ENCODE measurements around the gene C6orf58.
"Not testable (repeated sequence)": the region's sequence is repeated elsewhere in the genome, so short reads cannot be mapped to it uniquely, and the experiment has no call there.

C6orf58 gene

GRCh38 chr6:127587875-127588274 is 10.9 kb downstream of the C6orf58 start:
- no peak for DNase-seq (ENCODE audit: low read depth)
- no peak overlapping the region for H3K4me3 ChIP-seq (ENCODE audit: low read length)
- TF ChIP-seq, protein P1, sequence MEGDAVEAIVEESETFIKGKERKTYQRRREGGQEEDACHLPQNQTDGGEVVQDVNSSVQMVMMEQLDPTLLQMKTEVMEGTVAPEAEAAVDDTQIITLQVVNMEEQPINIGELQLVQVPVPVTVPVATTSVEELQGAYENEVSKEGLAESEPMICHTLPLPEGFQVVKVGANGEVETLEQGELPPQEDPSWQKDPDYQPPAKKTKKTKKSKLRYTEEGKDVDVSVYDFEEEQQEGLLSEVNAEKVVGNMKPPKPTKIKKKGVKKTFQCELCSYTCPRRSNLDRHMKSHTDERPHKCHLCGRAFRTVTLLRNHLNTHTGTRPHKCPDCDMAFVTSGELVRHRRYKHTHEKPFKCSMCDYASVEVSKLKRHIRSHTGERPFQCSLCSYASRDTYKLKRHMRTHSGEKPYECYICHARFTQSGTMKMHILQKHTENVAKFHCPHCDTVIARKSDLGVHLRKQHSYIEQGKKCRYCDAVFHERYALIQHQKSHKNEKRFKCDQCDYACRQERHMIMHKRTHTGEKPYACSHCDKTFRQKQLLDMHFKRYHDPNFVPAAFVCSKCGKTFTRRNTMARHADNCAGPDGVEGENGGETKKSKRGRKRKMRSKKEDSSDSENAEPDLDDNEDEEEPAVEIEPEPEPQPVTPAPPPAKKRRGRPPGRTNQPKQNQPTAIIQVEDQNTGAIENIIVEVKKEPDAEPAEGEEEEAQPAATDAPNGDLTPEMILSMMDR (IDR thresholded peaks at IDR 0.05; ENCODE audit: insufficient read depth, low read depth, low read length, missing control alignments) = no peak

DNA sequence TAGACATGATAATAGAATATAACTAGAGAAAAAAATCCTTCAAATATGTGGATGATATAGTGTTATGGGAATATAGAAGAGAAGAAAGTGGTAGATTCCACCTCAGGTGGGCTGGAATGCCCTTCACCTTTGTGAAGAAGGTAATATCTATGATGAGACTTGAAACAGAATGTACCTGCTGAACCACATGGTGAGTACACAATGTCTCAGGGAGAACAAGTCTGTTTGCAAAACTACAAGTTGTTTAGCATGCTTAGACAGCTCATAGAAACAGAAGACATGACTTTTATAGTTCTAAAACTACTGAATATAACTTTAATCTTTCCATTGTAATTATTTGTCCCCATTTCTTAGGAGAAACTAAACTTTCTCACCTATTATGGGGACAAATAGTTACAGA is 12.2 kb downstream of the C6orf58 start:
- peak; percentile 50 for DNase-seq (ENCODE audit: low read depth)
- H3K4me3 ChIP-seq (ENCODE audit: low read length) = no peak overlapping the region
- TF ChIP-seq, protein P1 (IDR thresholded peaks at IDR 0.05; ENCODE audit: insufficient read depth, low read depth, low read length, missing control alignments) = no peak

DNA sequence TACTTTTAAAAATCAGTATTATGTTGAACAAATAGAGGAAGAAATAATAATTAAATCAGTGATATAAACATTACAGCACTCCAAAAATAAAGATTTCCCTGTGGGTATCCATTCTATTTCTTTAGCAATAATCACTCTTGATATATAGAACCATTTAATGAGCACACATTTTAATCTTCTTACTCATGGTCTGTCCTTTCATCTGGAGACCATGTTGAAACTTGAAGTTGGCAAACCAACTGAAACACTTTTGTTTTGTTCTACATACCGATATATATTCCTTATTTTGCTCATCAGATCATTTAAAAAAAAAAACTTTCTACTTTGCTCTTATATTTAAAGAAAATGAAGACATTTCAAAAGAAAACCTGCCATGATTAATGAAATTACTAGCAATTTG is 13.4 kb downstream of the C6orf58 start:
- TF ChIP-seq, protein P1 (IDR thresholded peaks at IDR 0.05; ENCODE audit: insufficient read depth, low read depth, low read length, missing control alignments) = no peak
- no peak overlapping the region for H3K4me3 ChIP-seq (ENCODE audit: low read length)
- DNase-seq (ENCODE audit: low read depth) = peak; percentile 67

- no peak for DNase-seq (ENCODE audit: low read depth)
- TF ChIP-seq, protein P1 (IDR thresholded peaks at IDR 0.05; ENCODE audit: insufficient read depth, low read depth, low read length, missing control alignments) = no peak
- H3K4me3 ChIP-seq (ENCODE audit: low read length) = no peak overlapping the region
Measured at GRCh38 chr6:127592964-127593363, 16.0 kb downstream of the C6orf58 start.

DNA sequence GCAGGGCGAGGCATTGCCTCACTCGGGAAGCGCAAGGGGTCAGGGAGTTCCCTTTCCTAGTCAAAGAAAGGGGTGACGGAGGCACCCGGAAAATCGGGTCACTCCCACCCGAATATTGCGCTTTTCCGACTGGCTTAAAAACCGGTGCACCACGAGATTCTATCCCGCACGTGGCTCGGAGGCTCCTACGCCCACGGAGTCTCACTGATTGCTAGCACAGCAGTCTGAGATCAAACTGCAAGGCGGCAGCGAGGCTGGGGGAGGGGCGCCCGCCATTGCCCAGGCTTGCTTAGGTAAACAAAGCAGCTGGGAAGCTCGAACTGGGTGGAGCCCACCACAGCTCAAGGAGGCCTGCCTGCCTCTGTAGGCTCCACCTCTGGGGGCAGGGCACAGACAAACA is 16.5 kb downstream of the C6orf58 start:
- DNase-seq (ENCODE audit: low read depth); H3K4me3 ChIP-seq (ENCODE audit: low read length): not testable (repeated sequence)

DNA sequence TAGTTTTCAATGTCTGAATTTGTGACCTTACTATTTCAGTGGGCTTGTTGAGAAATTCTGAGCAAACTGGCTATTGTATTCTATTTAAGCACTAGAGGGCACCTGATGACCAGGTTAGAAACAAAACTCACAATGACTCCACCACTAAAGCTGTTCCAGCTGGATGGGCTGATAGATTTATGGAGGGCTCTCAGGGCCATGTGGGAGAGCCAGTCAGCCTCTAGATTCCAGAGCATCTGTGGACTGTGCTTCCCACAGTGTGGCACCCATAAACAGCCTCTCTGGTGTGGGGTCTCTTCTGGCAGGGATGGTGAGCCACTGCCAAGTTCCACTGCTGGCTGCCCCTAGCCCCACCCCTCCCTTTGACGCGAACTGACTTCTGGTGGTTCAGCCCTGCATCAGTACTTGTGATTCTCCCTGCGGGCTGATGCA is 29.2 kb downstream of the C6orf58 start:
- TF ChIP-seq, protein P1 (IDR thresholded peaks at IDR 0.05; ENCODE audit: insufficient read depth, low read depth, low read length, missing control alignments) = peak; percentile 42
- peak; percentile 39 for DNase-seq (ENCODE audit: low read depth)
- no peak overlapping the region for H3K4me3 ChIP-seq (ENCODE audit: low read length)

GRCh38 chr6:127608554-127609270 is 31.7 kb downstream of the C6orf58 start:
- DNase-seq (ENCODE audit: low read depth) = peak; percentile 23
- TF ChIP-seq, protein P1 (IDR thresholded peaks at IDR 0.05; ENCODE audit: insufficient read depth, low read depth, low read length, missing control alignments) = no peak
- no peak overlapping the region for H3K4me3 ChIP-seq (ENCODE audit: low read length)
